CD14-positive monocyte (primary cell): Measurements from ENCODE around the gene GLOD5. TPM values are rescaled to one million over a fixed set of nuclear protein-coding genes. Genes with fewer than 3 reads are reported as not detected.

Experiments
- DNase-seq, 3 donors: peaks; one replicate each; pipeline ENCODE4 v3.0.0-alpha.2; 2011 to 2022
- H2AFZ ChIP-seq: 2 replicates; pipeline ENCODE4 v1.6.0; 2012; ENCODE audit warnings: mild to moderate bottlenecking, low read depth, low read length, inconsistent platforms; ENCODE audit not compliant: insufficient read depth, poor library complexity, severe bottlenecking
- H3K27ac ChIP-seq, 2 donors: 1 replicate in 1 of 2; 2 replicates in 1 of 2; pipeline ENCODE4 v1.5.1; 2012 to 2013; ENCODE audit warnings: low read length in 2 of 2, control low read depth in 1 of 2, inconsistent platforms in 1 of 2, low read depth in 1 of 2, mild to moderate bottlenecking in 1 of 2
- H3K27me3 ChIP-seq, 2 donors: one replicate each; pipeline versions ENCODE4 v1.6.0 to v1.6.1; 2011 to 2013; ENCODE audit warnings: low read length in 2 of 2; ENCODE audit not compliant: control insufficient read depth in 2 of 2, insufficient read depth in 2 of 2
- H3K36me3 ChIP-seq, 2 donors: replicated peaks in 1 of 2; 1 replicate in 1 of 2; 2 replicates in 1 of 2; pipeline versions ENCODE4 v1.5.1 to v1.6.1; 2012 to 2013; ENCODE audit warnings: low read length in 2 of 2, control low read depth in 1 of 2, inconsistent platforms in 1 of 2, mild to moderate bottlenecking in 1 of 2; ENCODE audit not compliant: insufficient read depth in 2 of 2, control insufficient read depth in 1 of 2
- H3K4me1 ChIP-seq, 2 donors: 1 replicate in 1 of 2; 2 replicates in 1 of 2; pipeline versions ENCODE4 v1.5.1 to v1.6.1; 2012 to 2013; ENCODE audit warnings: low read length in 2 of 2, control low read depth in 1 of 2, inconsistent platforms in 1 of 2, mild to moderate bottlenecking in 1 of 2, moderate library complexity in 1 of 2; ENCODE audit not compliant: insufficient read depth in 2 of 2, control insufficient read depth in 1 of 2
- H3K4me2 ChIP-seq: replicated peaks from 2 replicates; pipeline ENCODE3; 2012; ENCODE audit warnings: low read length, moderate library complexity, mild to moderate bottlenecking; ENCODE audit not compliant: poor library complexity, severe bottlenecking; ENCODE audit errors: extremely low read depth
- H3K4me3 ChIP-seq, 3 experiments: fragments of 200-600 bp in 1 of 3; sonication (generic) in 1 of 3; replicated peaks in 1 of 3; 1 replicate in 2 of 3; 2 replicates in 1 of 3; pipeline ENCODE4 v1.5.1; 2011 to 2013; ENCODE audit warnings: low read length in 3 of 3, mild to moderate bottlenecking in 3 of 3, control low read depth in 2 of 3, low read depth in 2 of 3, inconsistent platforms in 1 of 3, moderate library complexity in 1 of 3
- H3K79me2 ChIP-seq: 2 replicates; pipeline ENCODE4 v1.6.0; 2012; ENCODE audit warnings: mild to moderate bottlenecking, control low read depth, inconsistent platforms, low read length, moderate library complexity; ENCODE audit not compliant: insufficient read depth
- H3K9ac ChIP-seq: 2 replicates; pipeline ENCODE4 v1.6.0; 2017; ENCODE audit warnings: low read length, mild to moderate bottlenecking; ENCODE audit not compliant: insufficient read depth, poor library complexity, severe bottlenecking
- H3K9me3 ChIP-seq, 2 donors: replicated peaks in 1 of 2; 1 replicate in 1 of 2; 2 replicates in 1 of 2; pipeline versions ENCODE4 v1.5.1 to v1.6.1; 2012 to 2013; ENCODE audit warnings: low read length in 2 of 2, control low read depth in 1 of 2; ENCODE audit not compliant: control insufficient read depth in 1 of 2, insufficient read depth in 1 of 2
- H4K20me1 ChIP-seq: 2 replicates; pipeline ENCODE4 v1.6.0; 2012; ENCODE audit warnings: mild to moderate bottlenecking, low read length, control low read depth, moderate library complexity; ENCODE audit not compliant: insufficient read depth
- H3K27ac Mint-ChIP-seq, 7 donors: one replicate each; pipeline ENCODE4 v1.8.0; 2020; ENCODE audit warnings: mild to moderate bottlenecking in 7 of 7, mixed read lengths in 7 of 7, moderate library complexity in 6 of 7, inconsistent platforms in 2 of 7
- H3K27me3 Mint-ChIP-seq, 3 donors: one replicate each; pipeline ENCODE4 v1.8.0; 2021 to 2022; ENCODE audit warnings: low read depth in 3 of 3, mild to moderate bottlenecking in 3 of 3, mixed read lengths in 3 of 3, moderate library complexity in 3 of 3, inconsistent platforms in 1 of 3
- H3K36me3 Mint-ChIP-seq, 2 donors: one replicate each; pipeline ENCODE4 v1.8.0; 2020; ENCODE audit warnings: mixed read lengths in 2 of 2, inconsistent platforms in 1 of 2, mild to moderate bottlenecking in 1 of 2
- H3K4me1 Mint-ChIP-seq: one replicate; pipeline ENCODE4 v1.8.0; 2020; ENCODE audit warnings: mild to moderate bottlenecking, mixed read lengths
- H3K4me3 Mint-ChIP-seq, 2 donors: one replicate each; pipeline ENCODE4 v1.8.0; 2020; ENCODE audit warnings: mild to moderate bottlenecking in 2 of 2, mixed read lengths in 2 of 2, moderate library complexity in 1 of 2
- H3K9me3 Mint-ChIP-seq, 7 donors: one replicate each; pipeline ENCODE4 v1.8.0; 2020 to 2022; ENCODE audit warnings: mixed read lengths in 7 of 7, mild to moderate bottlenecking in 6 of 7, moderate library complexity in 6 of 7, inconsistent platforms in 2 of 7
- WGBS: methylation state at CpG from one replicate; pipeline ENCODE4 v1.1.5; 2013; ENCODE audit warnings: missing lambda C conversion rate; ENCODE audit not compliant: insufficient coverage; 5-methylcytosine and 5-hydroxymethylcytosine counted together
- intact Hi-C, 2 donors: fragments of 100-400 bp; cut with micrococcal nuclease; formaldehyde crosslinking; loops; one replicate each; pipeline versions ENCODE4 v1.15.0 to v1.15.1; 2023
- polyA plus RNA-seq, 3 donors: library from polyadenylated mRNA; depleted of rRNA in 1 of 3; unstranded in 2 of 3; stranded (reverse) in 1 of 3; fragments of 300-500 nt in 2 of 3; fragments of >200 nt in 1 of 3; fragmentation: Illumina TruSeq in 2 of 3; gene quantifications; 1 replicate in 2 of 3; 2 replicates in 1 of 3; pipeline ENCODE4 v1.2.3, GENCODE V29; 2012 to 2021
- TF ChIP-seq, protein P1 (sequence below): fragments of 200-600 bp; IDR thresholded peaks from one replicate; pipeline ENCODE4 v1.8.0; 2022; ENCODE audit warnings: antibody characterized with exemption, mild to moderate bottlenecking

GLOD5 gene
- polyA plus RNA-seq, 3 donors = not detected

DNA sequence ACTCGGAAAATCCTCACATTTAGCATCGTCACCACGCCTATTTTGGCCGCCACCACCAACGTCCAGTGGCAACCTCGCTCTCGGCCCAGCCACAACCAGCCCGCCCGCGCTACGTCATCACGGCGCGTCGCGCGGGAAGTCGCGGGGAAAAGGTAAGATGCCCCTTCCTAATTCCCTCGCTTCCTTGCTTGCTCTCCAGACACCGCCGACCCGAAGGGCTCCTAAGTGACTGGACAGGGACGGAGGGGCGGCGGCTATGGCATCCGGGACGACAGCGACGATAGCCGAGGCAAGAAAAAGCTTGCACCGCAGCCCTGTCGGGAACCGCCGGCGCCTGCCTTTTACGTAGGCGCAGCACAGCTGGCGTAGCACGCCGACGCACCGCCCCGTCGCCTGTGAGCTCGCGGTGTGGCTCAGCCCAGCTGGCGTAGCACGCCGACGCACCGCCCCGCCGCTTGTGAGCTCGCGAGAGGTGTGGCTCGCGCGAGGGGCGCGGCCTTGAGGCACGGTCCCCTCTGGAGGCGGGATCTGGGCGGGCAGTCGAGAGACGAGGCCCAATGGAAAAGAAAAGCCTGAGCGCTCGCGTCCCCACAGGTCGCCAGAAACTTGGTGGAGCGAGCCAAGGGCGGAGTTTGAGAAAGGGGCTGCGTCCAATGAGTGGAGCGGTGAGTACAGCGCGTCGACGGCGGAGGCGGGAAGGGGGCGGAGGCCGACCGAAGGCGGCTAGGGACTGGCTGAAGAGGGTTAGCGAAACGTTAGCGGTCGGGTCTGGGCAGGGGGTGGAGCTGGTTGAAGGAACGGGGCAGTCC, 39.9 kb downstream of the GLOD5 start, which contains the start of gene HDAC6:
TSS of gene HDAC6 (plus strand) at position 788 of the 809 bp plus-strand sequence. CDS start 626 bp downstream, outside the sequence.
- Mint-ChIP-seq H3K4me1 (peaks cover 13% of the 10 kb centered on the region), H3K4me3 (peak within 1 kb of the TSS; percentile 93 to 96), H3K27me3 (peaks cover 0 to 8% (median 0%) of the 10 kb centered on the region in 3 donors), H3K9me3 (peaks cover 0 to 11% (median 5%) of the 10 kb centered on the region in 7 donors), H3K36me3 (peaks cover 16 to 23% of the 10 kb centered on the region in 2 donors), H3K27ac (peak within 1 kb of the TSS; percentile 98 to 99 (median 99))
- Histone ChIP-seq H3K27ac (peak within 1 kb of the TSS; percentile 94 to 98), H3K9ac (peak within 1 kb of the TSS; percentile 78), H3K36me3 (peaks cover 0 to 23% of the 10 kb centered on the region in 2 donors), H2AFZ (peak within 1 kb of the TSS; percentile 78), H3K4me3 (peak within 1 kb of the TSS; percentile 61 to 81 (median 79)), H3K27me3 (no peaks in the 10 kb centered on the region), H3K4me1 (peaks cover 16 to 19% of the 10 kb centered on the region in 2 donors), H3K9me3 (no peaks in the 10 kb centered on the region), H3K79me2 (no peaks in the 10 kb centered on the region), H3K4me2 (peak within 1 kb of the TSS; percentile 80), H4K20me1 (no peaks in the 10 kb centered on the region)
- TF ChIP-seq, protein P1, sequence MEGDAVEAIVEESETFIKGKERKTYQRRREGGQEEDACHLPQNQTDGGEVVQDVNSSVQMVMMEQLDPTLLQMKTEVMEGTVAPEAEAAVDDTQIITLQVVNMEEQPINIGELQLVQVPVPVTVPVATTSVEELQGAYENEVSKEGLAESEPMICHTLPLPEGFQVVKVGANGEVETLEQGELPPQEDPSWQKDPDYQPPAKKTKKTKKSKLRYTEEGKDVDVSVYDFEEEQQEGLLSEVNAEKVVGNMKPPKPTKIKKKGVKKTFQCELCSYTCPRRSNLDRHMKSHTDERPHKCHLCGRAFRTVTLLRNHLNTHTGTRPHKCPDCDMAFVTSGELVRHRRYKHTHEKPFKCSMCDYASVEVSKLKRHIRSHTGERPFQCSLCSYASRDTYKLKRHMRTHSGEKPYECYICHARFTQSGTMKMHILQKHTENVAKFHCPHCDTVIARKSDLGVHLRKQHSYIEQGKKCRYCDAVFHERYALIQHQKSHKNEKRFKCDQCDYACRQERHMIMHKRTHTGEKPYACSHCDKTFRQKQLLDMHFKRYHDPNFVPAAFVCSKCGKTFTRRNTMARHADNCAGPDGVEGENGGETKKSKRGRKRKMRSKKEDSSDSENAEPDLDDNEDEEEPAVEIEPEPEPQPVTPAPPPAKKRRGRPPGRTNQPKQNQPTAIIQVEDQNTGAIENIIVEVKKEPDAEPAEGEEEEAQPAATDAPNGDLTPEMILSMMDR = no peak
- intact Hi-C loops = loop anchor here (5.0 to 10.0 kb wide), 6 partner anchors 64 to 317 kb away; partner anchors contain the start of genes PQBP1 (in 2 of the 2), TIMM17B (in 2 of the 2), RBM3 (in 1 of the 2) and SUV39H1 (in 1 of the 2)
- 2% methylated on average over 55 of the region's 89 CpGs for whole genome bisulfite sequencing
- peak; percentile 95 to 98 (median 97) for DNase-seq

DNA sequence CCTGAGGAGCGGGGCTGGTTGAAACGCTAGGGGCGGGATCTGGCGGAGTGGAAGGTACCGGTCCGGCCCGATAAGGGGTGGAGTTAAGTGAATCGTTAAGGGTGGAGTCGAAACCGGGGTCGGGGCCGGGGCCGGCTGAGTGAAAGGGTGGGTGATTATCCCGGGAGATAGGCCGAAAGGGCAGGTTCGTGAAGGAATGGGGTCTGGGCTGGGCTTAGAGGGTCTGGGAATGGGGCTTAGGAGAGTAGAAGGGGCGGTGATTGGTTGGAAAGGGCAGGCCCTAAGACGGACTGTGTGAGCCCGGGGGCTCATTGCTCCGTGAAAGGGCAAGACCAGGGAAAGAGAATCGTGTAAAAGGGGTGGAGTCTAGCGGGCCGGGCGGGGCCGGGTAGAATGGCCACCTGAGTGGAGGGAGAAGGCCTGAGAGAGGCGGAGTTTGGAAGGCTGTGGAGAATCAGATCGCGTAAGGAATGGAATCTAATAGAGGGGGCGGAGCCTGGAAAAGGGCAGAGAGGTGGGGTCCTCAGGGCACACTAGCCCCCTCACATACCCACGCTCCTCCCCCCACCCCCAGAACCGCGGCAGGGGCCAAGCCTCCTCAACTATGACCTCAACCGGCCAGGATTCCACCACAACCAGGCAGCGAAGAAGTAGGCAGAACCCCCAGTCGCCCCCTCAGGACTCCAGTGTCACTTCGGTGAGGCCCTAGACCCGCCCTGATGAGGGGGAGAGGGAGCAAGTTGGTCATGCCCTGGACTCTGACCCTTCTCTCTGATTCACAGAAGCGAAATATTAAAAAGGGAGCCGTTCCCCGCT, 40.8 kb downstream of the GLOD5 start:
- intact Hi-C loops = loop anchor here (5.0 to 10.0 kb wide), 6 partner anchors 65 to 317 kb away; partner anchors contain the start of genes PQBP1 (in 2 of the 2), TIMM17B (in 2 of the 2), RBM3 (in 1 of the 2) and SUV39H1 (in 1 of the 2)
- Histone ChIP-seq H3K4me3 (peak overlapping the region; percentile 61 to 81 (median 68)), H3K27me3 (no peaks in the 10 kb centered on the region), H3K27ac (peak overlapping the region; percentile 91 to 98), H2AFZ (peak overlapping the region; percentile 71), H3K79me2 (no peaks in the 10 kb centered on the region), H3K36me3 (peaks cover 0 to 24% of the 10 kb centered on the region in 2 donors), H3K4me1 (peaks cover 16 to 19% of the 10 kb centered on the region in 2 donors), H3K4me2 (peak overlapping the region; percentile 80), H3K9me3 (no peaks in the 10 kb centered on the region), H4K20me1 (no peaks in the 10 kb centered on the region), H3K9ac (peak overlapping the region; percentile 78)
- Mint-ChIP-seq H3K4me1 (peaks cover 13% of the 10 kb centered on the region), H3K27me3 (peaks cover 0 to 8% (median 0%) of the 10 kb centered on the region in 3 donors), H3K27ac (peak overlapping the region; percentile 98 to 99 (median 99)), H3K9me3 (peaks cover 0 to 11% (median 5%) of the 10 kb centered on the region in 7 donors), H3K36me3 (peaks cover 21 to 27% of the 10 kb centered on the region in 2 donors), H3K4me3 (peak overlapping the region; percentile 93 to 96)
- TF ChIP-seq, protein P1 = no peak
- under 1% methylated on average over 18 of the region's 40 CpGs for WGBS
- DNase-seq = peak; percentile 51 to 69 (median 62)
